Measurements from ENCODE around the gene AP1G2. TPM values are rescaled to one million over a fixed set of nuclear protein-coding genes. Genes with fewer than 3 reads are reported as not detected.
A peak's percentile ranks its signal among the peaks of the same experiment; 100 is the strongest.

AP1G2 gene
- total RNA-seq, 1 donor from 2014 or later: 65.4 TPM

DNA sequence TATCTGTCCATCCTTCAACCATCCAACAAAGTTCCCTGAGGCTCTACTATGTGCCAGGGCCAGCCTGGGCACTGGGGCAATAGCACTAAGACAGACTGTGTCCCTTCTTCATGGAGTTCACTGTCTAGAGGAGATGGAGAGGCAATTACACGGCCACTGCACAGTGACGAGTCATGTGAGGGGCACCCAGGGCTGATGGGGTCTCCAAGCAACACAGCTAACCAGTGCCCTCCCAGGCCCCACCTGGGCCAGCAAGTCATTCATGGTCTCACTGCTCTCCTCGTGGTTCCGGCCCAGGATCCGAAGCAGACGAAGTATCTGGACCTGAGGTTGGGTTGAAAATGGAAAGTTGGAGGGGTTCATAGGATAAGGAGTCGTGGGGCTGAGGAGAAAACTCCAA, 2.7 kb downstream of the AP1G2 start:
- Mint-ChIP-seq H3K27ac (no peak overlapping the region), H3K27me3 (ENCODE audit: insufficient read depth, low read depth) (peaks cover 14% of the 10 kb centered on the region), H3K4me3 (peak overlapping the region; percentile 58), H3K36me3 (peaks cover 3% of the 10 kb centered on the region), H3K4me1 (peaks cover 32% of the 10 kb centered on the region), H3K9me3 (no peaks in the 10 kb centered on the region)
- peaks cover 10% of the 10 kb centered on the region for H3K79me2 ChIP-seq (ENCODE audit: low read depth)
- H3K27ac ChIP-seq: no peak overlapping the region
- no peaks in the 10 kb centered on the region for H3K36me3 ChIP-seq
- no peaks in the 10 kb centered on the region for H3K9me3 ChIP-seq (ENCODE audit: low read depth)
- no peak overlapping the region for H3K4me2 ChIP-seq
- TF ChIP-seq CTCF (IDR thresholded peaks at IDR 0.05) (no peak), EZH2phosphoT487 (IDR thresholded peaks at IDR 0.05) (no peak), EZH2 (IDR thresholded peaks at IDR 0.05) (no peak)
- no peak overlapping the region for H3K9ac ChIP-seq
- no peak overlapping the region for H3K4me3 ChIP-seq
- peaks cover 34% of the 10 kb centered on the region for H3F3A ChIP-seq (ENCODE audit: low read depth)
- H3K27me3 ChIP-seq: no peaks in the 10 kb centered on the region
- DNase-seq (ENCODE audit: low spot score): no peak
- peaks cover 27% of the 10 kb centered on the region for H3K4me1 ChIP-seq
- H2AFZ ChIP-seq (replicated peaks): no peak overlapping the region
- H4K20me1 ChIP-seq (ENCODE audit: low read depth): peaks cover 8% of the 10 kb centered on the region

DNA sequence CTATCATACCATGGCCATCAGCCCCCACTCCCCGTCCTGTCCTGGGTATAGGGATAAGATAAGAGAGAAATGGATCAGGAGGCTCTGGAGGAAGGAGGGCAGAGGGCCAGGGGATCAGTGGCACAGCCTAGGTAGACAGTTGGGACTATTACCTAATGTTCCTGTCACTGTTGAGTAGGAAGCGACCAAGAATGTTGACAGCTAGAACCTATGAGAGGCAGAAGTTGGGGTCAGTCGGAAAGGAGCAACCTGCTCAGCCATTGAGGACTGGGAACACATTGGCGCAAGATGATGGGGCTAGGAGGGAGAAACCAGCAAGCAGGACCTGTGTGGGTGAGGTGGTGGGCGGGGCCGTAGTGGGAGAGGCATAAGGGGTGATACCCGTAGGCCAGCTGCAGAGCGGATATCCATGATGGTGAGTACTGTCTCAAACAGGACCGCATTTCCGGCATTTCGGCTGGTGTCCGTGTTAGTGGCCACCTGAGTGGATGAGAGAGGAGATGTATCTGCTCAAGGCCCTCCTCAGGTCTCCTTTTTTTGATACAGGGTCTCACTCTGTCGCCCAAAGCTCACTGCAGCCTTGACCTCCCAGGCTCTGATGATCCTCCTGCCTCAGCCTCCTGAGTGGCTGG, 3.3 kb downstream of the AP1G2 start:
- Histone ChIP-seq H3K4me1 (peaks cover 22% of the 10 kb centered on the region), H3K4me3 (no peak overlapping the region), H3K27me3 (no peaks in the 10 kb centered on the region), H3K79me2 (ENCODE audit: low read depth) (peaks cover 10% of the 10 kb centered on the region), H3K27ac (no peak overlapping the region), H3F3A (ENCODE audit: low read depth) (peaks cover 33% of the 10 kb centered on the region), H2AFZ (replicated peaks) (no peak overlapping the region), H3K4me2 (no peak overlapping the region), H3K36me3 (no peaks in the 10 kb centered on the region), H3K9me3 (ENCODE audit: low read depth) (no peaks in the 10 kb centered on the region), H4K20me1 (ENCODE audit: low read depth) (peaks cover 8% of the 10 kb centered on the region), H3K9ac (no peak overlapping the region)
- DNase-seq (ENCODE audit: low spot score): no peak
- peaks cover 28% of the 10 kb centered on the region for H3K4me1 Mint-ChIP-seq
- TF ChIP-seq EZH2 (IDR thresholded peaks at IDR 0.05) (no peak), CTCF (IDR thresholded peaks at IDR 0.05) (no peak), EZH2phosphoT487 (IDR thresholded peaks at IDR 0.05) (no peak)
- H3K9me3 Mint-ChIP-seq: no peaks in the 10 kb centered on the region
- H3K27ac Mint-ChIP-seq: no peak overlapping the region
- peak overlapping the region; percentile 10 for H3K4me3 Mint-ChIP-seq
- peaks cover 14% of the 10 kb centered on the region for H3K27me3 Mint-ChIP-seq (ENCODE audit: insufficient read depth, low read depth)
- H3K36me3 Mint-ChIP-seq: peaks cover 3% of the 10 kb centered on the region

- Mint-ChIP-seq H3K36me3 (peaks cover 3% of the 10 kb centered on the region), H3K27me3 (ENCODE audit: insufficient read depth, low read depth) (peaks cover 14% of the 10 kb centered on the region), H3K4me1 (peaks cover 22% of the 10 kb centered on the region), H3K27ac (no peak overlapping the region), H3K9me3 (no peaks in the 10 kb centered on the region), H3K4me3 (peak overlapping the region; percentile 10)
- TF ChIP-seq EZH2 (IDR thresholded peaks at IDR 0.05) (no peak), EZH2phosphoT487 (IDR thresholded peaks at IDR 0.05) (no peak), CTCF (IDR thresholded peaks at IDR 0.05) (no peak)
- Histone ChIP-seq H3K4me1 (peaks cover 18% of the 10 kb centered on the region), H3K4me2 (no peak overlapping the region), H3K27me3 (no peaks in the 10 kb centered on the region), H3K9me3 (ENCODE audit: low read depth) (no peaks in the 10 kb centered on the region), H3K9ac (no peak overlapping the region), H4K20me1 (ENCODE audit: low read depth) (peaks cover 5% of the 10 kb centered on the region), H3K79me2 (ENCODE audit: low read depth) (peaks cover 10% of the 10 kb centered on the region), H3K27ac (no peak overlapping the region), H2AFZ (replicated peaks) (no peak overlapping the region), H3F3A (ENCODE audit: low read depth) (peaks cover 33% of the 10 kb centered on the region), H3K4me3 (no peak overlapping the region), H3K36me3 (no peaks in the 10 kb centered on the region)
- no peak for DNase-seq (ENCODE audit: low spot score)
Observed at GRCh38 chr14:23563473-23564180, 4.0 kb downstream of the AP1G2 start.
